GM10248 (cell line): ENCODE results near the gene DNAH10.

Experiments
- CTCF ChIA-PET: fragments of 300-600 bp; sonication (Branson Sonifier 250); formaldehyde crosslinking; extraction: SDS; loops from one replicate; lab custom pipeline; 2021; ENCODE audit warnings: antibody characterized with exemption; lab: Yijun Ruan, JAX
- POLR2A ChIA-PET: fragments of 350-650 bp; sonication (Branson Sonifier 250); formaldehyde crosslinking; extraction: SDS; loops from one replicate; lab custom pipeline; 2020; ENCODE audit warnings: antibody characterized with exemption; lab: Yijun Ruan, JAX
- DNase-seq: peaks from one replicate; pipeline ENCODE4 v3.0.0; 2012; ENCODE audit errors: extremely low spot score
- CTCF ChIP-seq: IDR thresholded peaks from 2 replicates; pipeline ENCODE4 v1.5.1; 2012; ENCODE audit warnings: mild to moderate bottlenecking, low read depth; ENCODE audit errors: extremely low read depth, missing control alignments, control extremely low read depth

DNAH10 gene

DNA sequence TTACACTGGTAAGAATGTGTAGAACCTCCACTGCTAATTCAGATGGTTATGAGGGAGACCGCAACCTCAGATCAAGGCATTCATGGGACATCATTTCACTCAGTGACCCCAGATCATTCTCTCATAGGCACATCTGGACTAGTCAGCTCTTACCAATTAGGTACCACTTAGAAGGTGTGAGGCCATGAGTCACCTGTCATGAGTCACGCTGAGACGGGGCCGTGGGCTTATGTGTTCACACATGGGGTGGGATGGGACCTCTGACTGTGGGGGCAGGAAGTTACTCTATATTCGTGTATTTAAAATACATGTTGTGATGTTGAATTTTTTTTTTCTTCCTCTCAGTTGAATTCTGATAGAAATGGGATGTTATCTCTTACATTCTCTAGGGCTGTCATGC, 154.6 kb downstream of the DNAH10 start:
- TF ChIP-seq CTCF = no peak
- no peak for DNase-seq
- CTCF ChIA-PET = no interaction called here
- POLR2A ChIA-PET = no interaction called here

DNA sequence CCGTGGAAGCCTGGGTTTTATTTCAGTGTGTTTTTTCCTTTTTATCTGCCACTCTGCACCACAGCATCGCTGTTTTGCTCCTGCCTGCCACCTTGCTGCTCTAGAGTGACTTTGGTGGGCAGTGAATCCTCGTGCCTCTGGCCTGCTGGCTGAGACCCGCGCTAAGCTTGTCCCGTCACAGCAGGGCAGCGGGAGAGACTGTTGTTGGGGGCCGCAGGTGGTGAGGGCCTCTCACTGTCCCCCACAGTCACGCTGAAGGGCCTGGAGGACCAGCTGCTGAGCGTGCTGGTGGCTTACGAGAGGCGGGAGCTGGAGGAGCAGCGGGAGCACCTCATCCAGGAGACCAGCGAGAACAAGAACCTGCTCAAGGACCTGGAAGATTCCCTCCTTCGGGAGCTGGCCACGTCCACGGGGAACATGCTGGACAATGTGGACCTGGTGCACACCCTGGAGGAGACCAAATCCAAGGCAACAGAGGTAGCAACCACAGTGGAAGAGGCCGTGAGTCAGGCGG, 155.3 kb downstream of the DNAH10 start:
- no peak for DNase-seq
- TF ChIP-seq CTCF = no peak
- ChIA-PET POLR2A (no interaction called here), CTCF (interaction anchor here (0.9 kb wide), 1 partner anchor 21 kb away, joined by 3 read pairs; no protein-coding TSS in a partner anchor)

DNA sequence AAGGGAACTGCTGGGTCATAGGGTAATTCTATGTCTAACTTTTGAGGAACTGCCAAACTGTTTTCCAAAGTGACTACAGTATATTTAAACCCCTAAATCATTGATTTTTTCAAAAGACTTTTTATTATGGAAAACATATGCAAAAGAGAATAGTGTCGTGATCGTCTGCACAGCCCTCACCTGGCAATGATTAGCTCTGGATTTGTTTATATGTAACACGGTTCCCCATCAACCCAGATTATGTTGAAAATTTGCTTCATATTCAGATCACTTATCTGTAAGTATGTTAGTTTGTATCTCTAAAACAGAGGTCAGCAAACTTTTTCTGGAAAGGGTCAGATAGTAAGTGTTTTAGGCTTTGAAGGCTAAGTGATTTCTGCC, 157.9 kb downstream of the DNAH10 start:
- no peak for DNase-seq
- no peak for TF ChIP-seq CTCF
- CTCF ChIA-PET = interaction anchor here (1.2 to 2.0 kb wide), 2 partner anchors 15 to 19 kb away, joined by 3 to 7 read pairs; no protein-coding TSS in a partner anchor
- POLR2A ChIA-PET = no interaction called here

DNA sequence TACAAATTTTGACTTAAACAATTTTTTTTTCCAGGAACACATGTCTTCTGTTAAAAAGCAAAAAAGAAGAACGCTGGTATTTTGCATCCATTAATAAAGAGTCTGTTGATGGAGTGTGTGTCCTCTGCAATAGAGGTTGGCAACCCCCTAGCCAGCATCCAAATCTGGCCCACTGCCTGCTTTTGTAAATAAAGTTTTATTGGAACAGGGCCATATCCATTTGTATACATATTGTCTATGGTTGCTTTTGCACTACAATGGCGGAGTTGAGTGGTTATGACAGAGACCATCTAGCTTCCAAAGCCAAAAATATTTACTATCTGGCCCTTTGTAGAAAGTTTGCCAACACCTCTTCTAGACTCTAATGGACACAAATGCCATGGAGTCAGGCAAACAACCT, 160.9 kb downstream of the DNAH10 start:
- POLR2A ChIA-PET = no interaction called here
- DNase-seq = no peak
- no peak for TF ChIP-seq CTCF
- CTCF ChIA-PET = no interaction called here

GRCh38 chr12:123923927-123924326, 161.8 kb downstream of the DNAH10 start:
- DNase-seq = no peak
- POLR2A ChIA-PET = no interaction called here
- no peak for TF ChIP-seq CTCF
- CTCF ChIA-PET = no interaction called here

DNA sequence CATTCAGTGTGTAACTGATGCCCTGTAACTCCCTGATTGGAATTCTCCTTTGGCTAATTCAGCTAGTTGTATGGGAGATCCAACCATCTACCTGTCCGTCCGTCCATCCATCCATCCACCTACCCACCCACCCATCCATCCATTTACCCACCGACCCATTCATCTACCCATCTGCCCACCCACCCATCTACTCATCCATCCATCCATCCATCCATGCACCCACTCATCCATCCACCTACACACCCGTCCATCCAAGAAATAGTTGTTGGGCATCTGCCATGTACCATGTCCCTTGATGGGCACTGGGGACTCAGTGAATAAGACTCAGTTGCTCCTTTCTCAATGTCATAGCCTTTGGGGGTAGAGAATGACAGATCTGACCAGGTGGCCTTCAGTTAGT, 162.4 kb downstream of the DNAH10 start:
- no peak for DNase-seq
- TF ChIP-seq CTCF = no peak
- ChIA-PET CTCF (interaction anchor here (2.4 kb wide), 1 partner anchor 19 kb away, joined by 9 read pairs; no protein-coding TSS in a partner anchor), POLR2A (no interaction called here)
